Activated T-helper 9 cell treated with anti-CD3 and anti-CD28 coated beads, Interleukin-2, amount 50 U/mL, for 16 hours (primary cell): ENCODE measurements around the gene MEF2A.
"Not testable (repeated sequence)": the region's sequence is repeated elsewhere in the genome, so short reads cannot be mapped to it uniquely, and the experiment has no call there.

Experiments used
- DNase-seq: peaks from one replicate; pipeline ENCODE4 v3.0.0-alpha.2; 2020; ENCODE audit warnings: low read depth

Gene MEF2A

DNA sequence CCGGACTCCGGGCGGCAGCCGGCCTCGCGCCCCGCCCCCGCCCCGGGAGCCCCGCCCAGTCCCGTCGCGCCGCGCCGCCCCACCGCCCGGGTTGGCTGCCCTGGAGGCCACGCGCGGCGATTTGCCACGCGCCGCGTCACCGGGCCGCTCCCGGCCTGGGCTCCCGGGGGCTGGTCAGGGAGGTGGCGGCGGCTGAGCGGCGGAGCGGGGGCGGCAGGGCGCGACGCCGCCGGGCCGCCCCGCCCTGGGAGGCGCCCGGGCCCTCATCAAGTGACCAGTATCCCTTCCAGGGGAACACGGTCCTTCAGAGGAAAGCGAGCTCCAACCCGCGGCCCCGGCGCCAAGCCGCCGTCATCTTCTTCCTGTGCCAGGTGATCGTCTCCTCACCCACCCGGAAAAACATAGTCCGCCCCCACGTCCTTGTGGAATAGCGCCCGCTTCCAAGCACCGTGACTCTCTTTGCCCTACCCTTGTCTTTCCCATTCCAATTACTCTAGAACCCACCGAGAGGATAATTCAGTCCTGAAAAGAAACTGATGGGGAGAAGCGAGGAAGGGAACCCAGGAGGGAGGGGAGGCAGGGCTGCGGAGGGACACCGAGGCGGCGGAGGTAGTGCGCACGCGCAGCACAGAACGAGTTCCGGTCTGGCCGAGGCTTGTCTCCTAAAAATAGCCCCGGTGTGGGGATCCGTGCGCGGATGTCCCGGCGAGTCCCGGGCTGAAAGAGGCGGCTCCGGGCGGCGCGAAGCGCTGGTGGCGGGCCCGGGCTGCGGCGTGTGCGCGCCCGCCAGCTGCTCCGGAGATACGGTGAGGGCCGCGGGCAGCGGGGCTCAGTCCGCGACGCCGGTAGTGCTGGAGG is at the start of gene MEF2A:
Gene MEF2A (plus strand): TSS at position 686 of the 858 bp plus-strand sequence. CDS start 67,136 bp downstream, outside the sequence.
- peak; percentile 87 for DNase-seq

- DNase-seq, result no peak
Observed at GRCh38 chr15:99518191-99518590, 47.6 kb upstream of the MEF2A start.

- DNase-seq, result not testable (repeated sequence)
Observed at GRCh38 chr15:99519366-99519765, 46.4 kb upstream of the MEF2A start.

DNA sequence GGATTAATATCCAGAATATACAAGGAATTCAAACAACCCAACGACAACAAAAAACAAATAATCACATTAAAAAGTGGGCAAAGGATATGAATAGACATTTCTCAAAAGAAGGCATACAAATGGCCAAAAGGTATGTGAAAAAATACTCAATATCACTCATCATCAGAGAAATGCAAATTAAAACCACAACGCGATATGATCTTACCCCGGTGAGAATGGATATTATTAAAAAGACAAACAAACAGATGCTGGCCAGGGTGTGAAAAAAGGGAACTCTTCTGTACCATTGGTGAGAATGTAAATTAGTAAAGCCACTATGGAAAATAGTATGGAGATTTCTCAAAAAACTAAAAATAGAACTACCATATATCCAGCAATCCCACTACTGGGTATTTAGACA is 43.5 kb upstream of the MEF2A start:
- DNase-seq, result no peak

DNA sequence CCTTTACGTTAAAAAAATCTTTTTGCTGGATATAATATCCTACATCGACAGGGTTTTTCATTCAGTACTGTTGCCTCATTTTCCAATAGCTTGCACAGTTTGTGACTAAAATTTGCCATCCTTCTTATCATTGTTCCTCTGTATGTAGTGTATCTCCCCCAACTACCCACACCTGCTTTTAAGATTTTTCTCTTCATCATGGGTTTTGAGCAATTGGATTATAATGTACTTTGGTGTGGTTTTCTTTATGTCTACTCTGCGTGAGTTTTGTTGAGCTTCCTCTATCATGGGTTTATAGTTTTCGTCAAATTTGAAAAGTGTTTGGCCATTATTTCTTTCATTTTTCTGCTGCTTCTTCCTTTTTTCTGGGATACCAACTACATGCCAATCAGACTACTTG is 39.6 kb upstream of the MEF2A start:
- no peak for DNase-seq

DNA sequence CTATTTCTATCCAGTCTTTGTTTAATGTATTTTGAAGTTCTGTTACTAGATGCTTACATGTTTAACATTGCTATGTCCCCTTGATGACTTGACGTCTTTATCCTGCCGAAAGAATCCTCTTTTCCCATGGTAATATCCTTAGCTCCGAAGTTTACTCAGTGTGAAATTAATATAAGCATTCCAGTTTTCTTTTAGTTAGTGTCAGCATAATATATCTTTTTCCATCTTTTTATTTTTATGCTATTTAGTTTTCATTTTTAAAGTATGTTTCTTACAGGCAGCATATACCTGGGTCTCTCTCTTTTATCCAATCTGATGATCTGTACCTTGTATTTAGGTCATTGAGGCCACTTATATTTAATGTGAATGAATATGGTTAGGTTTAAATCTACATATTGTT is 39.1 kb upstream of the MEF2A start:
- no peak for DNase-seq

- DNase-seq, result no peak
Observed at GRCh38 chr15:99536422-99537040, 29.3 kb upstream of the MEF2A start.

DNA sequence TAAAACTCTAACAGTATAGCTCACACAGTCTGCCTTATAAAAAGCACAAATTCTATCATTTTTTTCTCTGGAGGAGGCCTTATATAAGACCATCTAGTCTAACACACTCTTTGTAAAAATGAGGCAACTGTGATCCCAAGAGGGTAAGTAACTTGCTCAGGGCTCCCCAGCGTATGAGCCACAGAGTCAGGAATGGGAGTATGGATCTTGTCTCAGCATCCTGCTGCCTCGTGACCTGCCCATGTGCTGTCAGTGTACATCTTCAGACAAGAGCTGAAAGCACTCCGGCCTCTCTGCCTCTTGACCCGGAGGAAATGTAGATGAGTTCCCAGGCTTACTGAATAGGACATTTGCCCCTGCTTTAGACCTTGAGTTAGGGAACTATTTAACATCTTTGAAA is 28.4 kb upstream of the MEF2A start:
- DNase-seq, result no peak

DNA sequence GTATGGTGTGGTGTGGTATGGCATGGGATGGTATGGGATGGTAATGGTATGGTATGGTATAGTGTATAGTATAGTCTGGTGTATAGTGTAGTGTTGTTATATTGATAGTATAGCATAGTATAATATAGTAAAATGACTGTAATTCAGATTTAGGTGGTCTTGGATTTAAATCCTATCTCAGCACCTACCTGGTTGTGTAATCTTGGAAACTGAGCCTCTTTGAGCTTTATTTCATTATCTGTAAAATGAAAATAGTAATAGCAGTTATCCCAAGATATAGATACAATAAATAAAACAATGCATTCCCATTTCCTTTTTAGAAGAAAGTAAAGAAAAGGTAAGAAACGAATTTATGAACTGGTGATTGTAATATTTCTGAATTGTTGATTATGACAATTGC is 27.5 kb upstream of the MEF2A start:
- DNase-seq, result no peak

- no peak for DNase-seq
Observed at GRCh38 chr15:99542828-99543227, 23.0 kb upstream of the MEF2A start.

DNA sequence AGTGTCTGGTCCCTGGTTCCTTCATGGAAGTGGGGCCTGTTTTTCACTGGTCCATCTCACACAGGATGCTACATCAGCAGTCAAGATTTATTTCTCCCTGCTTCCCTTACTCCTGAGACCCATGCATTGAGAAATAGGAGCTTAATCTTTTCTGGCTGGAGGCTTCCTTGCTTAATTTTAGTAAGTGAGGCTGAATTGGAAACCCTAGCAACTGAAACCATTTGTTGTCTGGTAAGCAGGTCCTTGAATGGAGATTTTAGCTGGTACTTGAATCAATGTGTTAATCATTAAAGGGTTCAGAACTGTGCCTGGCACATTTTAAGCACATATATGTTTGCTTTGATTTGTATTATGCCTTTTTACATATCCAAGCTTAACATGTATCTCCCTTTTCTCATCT is 20.2 kb upstream of the MEF2A start:
- no peak for DNase-seq

GRCh38 chr15:99546441-99547100 is 19.2 kb upstream of the MEF2A start:
- no peak for DNase-seq

GRCh38 chr15:99547517-99547916 is 18.3 kb upstream of the MEF2A start:
- DNase-seq, result no peak

DNA sequence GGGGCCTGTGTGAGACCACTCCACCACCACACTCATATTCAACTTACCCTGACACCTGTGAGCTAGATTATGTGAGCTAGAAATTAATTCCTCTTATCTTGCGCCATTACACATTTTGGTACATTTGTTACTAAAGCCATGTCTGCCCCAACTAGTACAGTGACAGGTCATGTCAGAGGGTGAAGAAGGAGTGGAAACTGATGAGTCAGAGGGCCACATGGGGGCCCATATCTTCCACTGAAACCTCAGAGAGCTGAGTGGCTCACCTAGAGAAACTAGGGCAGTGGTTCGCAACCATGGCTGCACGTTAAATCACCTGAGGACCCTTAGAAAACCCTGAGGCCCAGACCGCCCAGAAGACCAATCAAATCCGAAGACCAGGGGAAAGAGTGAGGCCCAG is 15.7 kb upstream of the MEF2A start:
- no peak for DNase-seq

DNA sequence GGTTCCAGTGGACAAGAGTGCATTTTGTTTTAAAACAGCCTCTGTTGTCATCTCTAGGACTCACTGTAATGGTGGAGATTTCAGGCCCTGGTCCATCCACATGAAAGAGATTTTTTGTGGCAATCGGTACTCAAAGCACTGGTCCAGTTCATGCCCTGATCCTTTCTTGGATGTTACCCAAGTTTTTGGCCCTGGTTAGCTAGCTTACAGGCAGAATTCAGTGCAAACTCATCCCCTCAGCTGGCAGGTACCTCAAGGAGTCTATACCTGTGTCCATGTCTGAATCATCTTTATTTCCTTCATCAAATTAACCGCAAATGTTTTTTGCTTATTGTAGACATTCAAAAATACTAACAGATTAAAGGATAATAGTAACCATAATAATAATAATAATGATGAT is 13.7 kb upstream of the MEF2A start:
- DNase-seq, result no peak

- DNase-seq, result no peak
Observed at GRCh38 chr15:99554880-99555488, 10.8 kb upstream of the MEF2A start.

DNA sequence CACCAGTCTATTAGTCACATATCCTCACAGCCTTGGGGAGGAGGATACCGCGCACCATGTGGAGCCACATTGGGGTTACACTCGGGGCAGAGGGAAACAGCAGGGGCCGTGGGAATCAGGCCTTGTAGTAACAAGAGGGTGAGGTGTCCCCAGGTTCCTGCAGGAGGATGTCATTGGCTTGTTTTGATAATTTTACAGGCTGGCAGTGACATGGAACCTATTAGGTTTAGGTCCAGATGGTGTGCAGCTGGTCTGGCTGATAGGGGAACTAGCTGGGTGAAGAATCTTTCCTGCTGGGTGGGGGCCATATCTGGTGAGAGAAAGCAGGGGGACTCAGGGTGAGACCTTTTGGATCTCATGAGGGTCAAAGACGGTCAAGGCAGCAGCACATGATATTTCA is 9.8 kb upstream of the MEF2A start:
- no peak for DNase-seq

- DNase-seq, result no peak
Observed at GRCh38 chr15:99556578-99556977, 9.2 kb upstream of the MEF2A start.

DNA sequence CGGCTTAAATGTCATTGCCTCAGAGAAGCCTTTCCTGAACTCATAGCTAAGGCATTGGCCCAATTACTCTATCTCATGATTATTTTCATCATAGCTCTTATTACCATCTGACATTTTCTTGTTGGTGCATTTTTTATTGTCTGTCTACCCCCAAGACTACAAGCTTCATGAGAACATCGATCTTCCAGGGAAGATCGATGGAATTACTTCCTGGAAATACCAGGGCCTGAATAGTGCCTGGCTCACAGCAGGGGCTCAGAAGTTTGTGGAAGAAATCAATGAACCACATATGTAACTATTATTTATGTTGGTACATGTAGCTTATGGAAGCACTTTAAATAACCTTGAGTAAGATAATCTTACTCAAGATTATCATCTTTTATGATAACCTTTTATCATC is 7.7 kb upstream of the MEF2A start:
- no peak for DNase-seq

DNA sequence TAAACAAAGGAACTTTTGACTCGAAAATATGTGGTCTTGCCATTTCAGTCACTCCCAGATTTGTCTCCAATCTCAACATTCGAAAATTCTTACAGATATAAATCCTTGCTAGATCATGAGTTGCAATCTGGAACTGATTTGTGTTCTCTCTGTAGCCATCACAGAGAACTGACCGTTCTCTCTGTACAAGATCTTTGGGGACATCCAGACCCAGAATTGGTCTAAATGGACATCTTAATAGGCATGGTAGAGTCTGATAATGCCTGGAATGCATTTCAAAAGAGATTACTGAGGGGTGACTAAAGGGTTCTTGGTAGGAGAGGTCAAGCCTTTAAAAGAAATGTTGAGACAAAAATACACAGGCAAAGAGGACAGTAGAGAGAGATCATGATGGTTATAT is 7.2 kb upstream of the MEF2A start:
- no peak for DNase-seq

DNA sequence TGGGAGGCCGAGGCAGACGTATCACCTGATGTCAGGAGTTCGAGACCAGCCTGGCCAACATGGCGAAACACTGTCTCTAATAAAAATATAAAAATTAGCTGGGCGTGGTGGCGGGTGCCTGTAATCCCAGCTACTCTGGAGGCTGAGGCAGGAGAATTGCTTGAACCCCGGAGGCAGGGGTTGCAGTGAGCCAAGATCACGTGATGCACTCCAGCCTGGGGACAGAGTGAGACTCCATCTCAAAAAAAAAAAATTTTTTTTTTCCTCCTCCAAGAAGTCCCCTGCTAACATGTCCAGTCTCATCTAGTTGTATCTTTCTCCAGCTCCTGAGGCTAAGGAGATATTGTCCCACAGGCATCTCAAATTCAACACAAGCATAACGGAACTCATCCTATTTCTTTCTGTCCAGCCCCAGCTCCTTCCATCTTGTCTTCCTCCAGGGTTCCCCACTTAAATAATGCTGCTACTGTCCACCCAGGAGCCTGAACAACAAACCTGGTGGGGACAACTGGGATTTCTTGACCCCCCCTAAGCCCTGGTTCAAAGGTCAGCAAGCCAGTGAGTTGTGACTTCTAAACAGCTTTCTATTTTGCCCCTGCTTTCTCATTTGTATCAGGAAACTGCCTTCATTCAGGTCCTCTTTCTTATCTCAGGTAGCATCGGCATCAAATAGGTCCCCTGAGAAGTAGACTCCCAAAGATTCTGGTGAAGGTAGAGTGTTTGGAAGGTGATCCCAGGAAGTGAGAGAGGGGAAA is 4.1 kb upstream of the MEF2A start:
- DNase-seq, result no peak

- no peak for DNase-seq
Observed at GRCh38 chr15:99562238-99562637, 3.5 kb upstream of the MEF2A start.
